ENCODE measurements around the gene PER1.

- TF ChIP-seq JUND (IDR thresholded peaks at IDR 0.05) (peak; percentile 93; the same call in 1 of the 2 replicates), CTCF (IDR thresholded peaks at IDR 0.05 in 2 of 3, conservative IDR thresholded peaks at IDR 0.05 in 1 of 3; ENCODE audit: borderline replicate concordance in 1 of 3, insufficient read depth in 1 of 3, low read depth in 2 of 3, low read length in 2 of 3) (no peak), MAX (IDR thresholded peaks at IDR 0.05) (peak; percentile 91), SP1 (IDR thresholded peaks at IDR 0.05; ENCODE audit: low read depth) (peak; percentile 68), EGR1 (IDR thresholded peaks at IDR 0.05; ENCODE audit: low read depth) (no peak; the same call in 1 of the 2 replicates), POLR2AphosphoS5 (IDR thresholded peaks at IDR 0.05; ENCODE audit: low read depth, low read length) (peak; percentile 47), YY1 (IDR thresholded peaks at IDR 0.05; ENCODE audit: extremely low read depth, insufficient replicate concordance, low read depth, low read length) (no peak), POLR2A (IDR thresholded peaks at IDR 0.05; ENCODE audit: borderline replicate concordance, extremely low read depth, insufficient read depth, insufficient read length) (no peak), CEBPB (IDR thresholded peaks at IDR 0.05; ENCODE audit: low read depth) (no peak), ZNF274 (IDR thresholded peaks at IDR 0.05; ENCODE audit: low read depth, low read length) (no peak), REST (IDR thresholded peaks at IDR 0.05; ENCODE audit: low read depth) (no peak), SRF (IDR thresholded peaks at IDR 0.05; ENCODE audit: low read depth) (no peak), EZH2 (IDR thresholded peaks at IDR 0.05) (no peak)
Observed at GRCh38 chr17:8117980-8118768, 34.0 kb downstream of the PER1 start, which contains the start of gene ALOXE3.
